Measurements from ENCODE around the gene NMNAT2.
"Not testable (repeated sequence)": the region's sequence is repeated elsewhere in the genome, so short reads cannot be mapped to it uniquely, and the experiment has no call there.

Gene NMNAT2

DNA sequence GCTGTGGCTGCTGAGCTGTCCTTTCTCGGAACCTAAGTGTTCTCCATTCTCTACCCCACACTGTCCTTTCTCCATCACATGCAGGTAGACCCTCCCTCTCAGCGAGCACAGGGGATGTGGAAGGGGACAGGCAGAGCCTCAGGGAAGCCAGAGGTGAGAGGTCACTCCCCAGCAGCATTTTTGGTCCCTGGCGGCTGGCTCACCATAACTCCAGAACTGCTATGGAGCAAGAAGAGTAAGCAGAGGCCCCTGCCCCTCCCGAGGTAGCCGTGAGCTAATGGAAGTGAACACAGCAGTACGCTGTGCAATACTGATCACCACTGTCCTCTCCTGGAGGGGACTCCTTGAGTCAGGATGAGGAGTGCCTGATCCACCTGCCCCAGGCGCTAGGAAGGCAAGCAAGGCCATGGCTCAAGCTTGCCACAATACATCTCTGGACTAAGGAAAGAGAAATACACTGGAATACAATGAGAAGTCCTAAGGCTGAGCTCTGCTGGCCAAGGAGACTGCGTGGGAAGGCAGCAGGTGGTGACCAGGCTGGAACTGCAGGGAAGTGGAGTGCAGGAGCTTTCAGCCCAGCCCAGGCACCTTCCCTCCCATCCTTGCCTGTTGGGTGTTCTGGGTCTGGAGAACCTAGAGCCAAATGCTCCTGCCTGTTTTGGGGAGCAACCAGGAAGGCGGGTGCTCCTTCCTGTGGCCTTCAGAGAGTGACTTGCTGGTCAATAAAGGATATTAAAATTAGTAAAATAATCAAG, 135.9 kb downstream of the NMNAT2 start:
- DNase-seq, result no peak

- DNase-seq, result peak; percentile 48
Observed at GRCh38 chr1:183281553-183282091, 136.6 kb downstream of the NMNAT2 start.

GRCh38 chr1:183281039-183281438, 137.1 kb downstream of the NMNAT2 start:
- DNase-seq, result no peak

DNA sequence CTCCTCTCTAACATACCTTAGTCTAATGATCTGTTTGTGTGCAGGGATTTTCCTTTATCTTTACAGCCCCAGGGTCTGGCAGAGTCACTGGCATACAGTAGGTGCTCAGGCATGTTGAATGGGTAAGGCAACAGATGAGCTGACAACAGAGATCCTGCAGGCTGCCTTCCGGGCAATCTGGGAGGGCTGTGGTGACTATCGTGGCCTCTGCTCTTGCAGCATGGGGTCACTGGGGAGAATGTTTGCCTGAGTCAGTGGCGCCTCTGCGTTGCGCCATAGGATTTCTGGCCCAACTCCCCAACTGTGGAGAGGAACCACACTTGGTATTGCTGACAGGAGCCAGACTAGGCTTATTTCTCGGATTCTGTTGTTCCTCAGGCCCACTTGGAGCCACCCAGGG, 138.3 kb downstream of the NMNAT2 start:
- no peak for DNase-seq

DNA sequence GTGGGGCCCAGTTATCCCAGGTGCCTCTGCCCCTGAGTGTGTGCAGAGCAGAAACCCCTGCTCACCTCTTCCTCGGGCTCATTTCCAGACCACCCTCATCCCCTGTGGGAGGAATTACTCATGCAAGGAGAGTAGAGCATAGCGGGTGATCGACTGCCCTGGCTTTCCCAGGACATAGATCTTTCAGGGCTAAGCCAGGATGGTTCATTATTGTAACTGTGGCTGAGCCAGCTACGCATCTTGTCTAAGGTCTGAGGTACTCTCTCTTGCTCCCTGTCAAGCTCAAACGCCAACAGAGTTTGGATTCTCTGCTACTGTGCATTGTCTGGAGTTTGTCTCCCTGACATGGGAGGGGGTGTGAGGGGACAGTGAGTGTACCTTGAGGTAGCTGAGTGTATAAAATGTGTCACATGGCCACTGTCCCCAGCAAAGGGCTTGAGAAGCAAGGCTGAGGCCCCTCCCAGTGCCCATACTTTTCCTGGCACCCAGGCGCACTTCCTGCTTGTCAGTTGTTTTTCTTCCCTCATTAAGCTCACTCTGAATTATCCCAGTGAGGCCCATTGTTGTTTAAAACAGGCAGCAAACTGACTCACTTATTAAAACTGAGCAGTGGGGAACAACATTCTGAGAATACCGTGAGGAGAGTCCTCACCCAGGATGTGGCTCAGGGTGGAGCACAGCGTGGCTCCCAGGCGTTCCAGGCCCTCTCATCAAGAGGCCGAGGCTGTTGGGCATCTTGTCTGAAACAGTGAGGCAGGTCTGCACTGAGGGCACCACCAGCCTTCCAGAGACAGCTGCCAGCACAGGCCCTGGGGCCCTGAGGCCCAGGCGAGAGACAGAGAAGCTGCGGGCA, 139.2 kb downstream of the NMNAT2 start:
- DNase-seq, result no peak

DNA sequence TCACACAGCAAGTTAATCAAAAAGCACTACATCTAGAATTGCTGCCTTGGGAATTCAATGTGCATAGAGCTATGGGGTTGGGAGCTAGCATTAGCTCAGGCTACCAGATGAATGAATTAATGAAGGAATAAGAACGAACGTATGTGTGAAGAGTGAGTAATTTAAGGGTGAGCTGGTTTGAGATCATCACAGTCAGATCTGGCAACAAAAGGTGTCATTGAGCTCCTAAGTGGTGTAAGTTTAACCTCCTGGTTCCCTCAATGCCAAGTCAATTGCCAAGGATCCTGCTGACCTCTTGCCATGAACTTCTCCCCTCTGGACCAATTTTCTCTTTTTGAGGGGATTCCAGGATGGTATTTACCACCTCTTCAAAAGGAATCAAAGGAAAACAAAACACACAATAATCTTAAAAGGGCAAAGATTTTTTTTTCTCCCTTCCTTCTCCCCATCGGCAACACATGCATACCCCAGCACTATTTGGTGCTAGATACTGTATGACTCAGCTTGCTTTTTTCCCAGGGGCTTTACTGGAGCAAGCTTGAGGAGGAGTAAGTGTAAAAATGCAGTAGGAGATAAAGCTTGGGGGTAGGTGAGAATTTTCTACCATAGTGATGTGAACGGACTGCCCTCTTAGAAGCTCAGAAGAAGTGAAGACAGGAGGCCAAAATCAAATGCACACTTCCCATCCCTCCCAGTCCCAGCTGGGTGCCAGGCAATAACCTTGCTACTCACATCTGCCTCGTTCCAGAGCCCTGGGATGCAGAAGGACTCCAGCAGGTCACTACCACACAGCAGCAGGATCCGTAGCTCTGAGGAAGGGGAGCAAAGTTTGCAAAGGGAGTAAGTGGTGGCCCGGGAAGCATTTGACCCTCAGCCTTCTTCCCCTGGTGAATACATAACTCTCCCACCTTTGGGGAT, 140.1 kb downstream of the NMNAT2 start:
- DNase-seq, result no peak

DNA sequence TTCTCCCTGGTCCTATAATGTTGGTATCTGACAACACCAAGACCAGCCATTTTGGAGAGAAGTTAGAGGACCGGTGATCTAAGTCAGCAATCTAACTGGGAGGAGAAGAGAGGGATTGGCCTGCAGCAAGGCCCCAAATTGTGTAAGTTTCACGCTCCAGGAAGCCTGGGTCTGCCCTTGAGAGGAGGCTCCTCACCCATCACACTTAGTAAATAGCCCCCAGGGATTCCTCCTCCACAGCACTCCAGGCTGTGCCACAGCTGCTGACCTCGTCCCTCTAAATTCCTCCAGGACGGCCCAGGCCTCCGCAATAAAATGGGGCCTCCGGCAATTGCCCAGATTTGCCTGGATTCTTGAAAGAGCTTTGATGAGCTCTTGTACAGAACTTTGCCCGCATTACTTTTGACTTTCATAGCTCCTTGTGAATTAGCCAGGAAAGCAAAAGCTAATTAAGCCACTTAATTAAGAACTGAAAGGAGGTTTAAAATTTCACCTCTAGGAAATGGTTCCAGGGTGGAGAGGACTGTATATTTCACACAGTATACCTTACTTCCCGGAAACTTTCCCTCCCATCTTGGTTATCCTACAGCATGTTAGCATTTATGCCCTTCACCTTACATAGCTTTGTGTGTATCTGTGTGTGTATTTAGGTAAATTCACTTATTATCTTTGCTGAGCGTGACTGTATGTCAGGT, 141.6 kb downstream of the NMNAT2 start:
- DNase-seq, result no peak

DNA sequence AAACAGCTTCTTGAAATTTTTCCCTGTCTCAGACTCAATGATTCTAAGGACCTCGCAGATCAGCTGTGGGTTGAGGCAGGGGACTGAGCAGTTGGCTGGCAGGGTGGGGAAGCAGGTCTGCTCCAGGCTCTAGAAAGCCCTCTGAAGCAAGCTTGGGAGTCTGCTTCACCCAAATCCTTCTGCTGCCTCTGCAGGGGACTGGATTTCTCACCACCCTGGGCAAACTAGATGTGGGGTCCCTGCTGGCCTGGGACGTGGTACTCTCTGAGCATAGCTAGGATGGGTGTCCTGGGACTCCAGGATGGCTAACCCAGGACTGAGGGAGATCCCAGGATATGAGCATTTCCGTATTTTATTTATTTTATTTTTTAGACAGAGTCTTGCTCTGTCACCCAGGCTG, 142.9 kb downstream of the NMNAT2 start:
- DNase-seq, result no peak

- DNase-seq, result no peak
Observed at GRCh38 chr1:183274836-183275235, 143.3 kb downstream of the NMNAT2 start.

- DNase-seq, result not testable (repeated sequence)
Observed at GRCh38 chr1:183273984-183274383, 144.2 kb downstream of the NMNAT2 start.

DNA sequence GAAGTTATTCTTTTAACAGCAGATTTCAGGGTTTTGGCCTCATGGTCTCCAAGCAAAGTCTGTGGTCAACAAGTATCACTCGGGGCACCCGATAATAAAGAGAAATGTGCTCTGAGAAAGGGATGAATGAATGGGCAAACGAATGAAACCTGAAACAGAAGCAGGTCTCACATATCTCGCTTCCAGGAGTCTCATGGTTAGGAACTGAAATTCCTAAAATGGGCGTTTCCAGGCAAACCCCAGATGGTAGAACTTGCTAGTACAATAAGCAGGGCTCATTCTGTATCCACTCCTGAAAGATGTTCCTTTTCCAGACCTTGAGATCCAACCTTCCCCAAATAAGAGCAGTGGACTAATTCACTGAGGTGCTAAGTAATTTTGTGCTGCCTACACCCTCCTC, 144.9 kb downstream of the NMNAT2 start:
- DNase-seq, result no peak

DNA sequence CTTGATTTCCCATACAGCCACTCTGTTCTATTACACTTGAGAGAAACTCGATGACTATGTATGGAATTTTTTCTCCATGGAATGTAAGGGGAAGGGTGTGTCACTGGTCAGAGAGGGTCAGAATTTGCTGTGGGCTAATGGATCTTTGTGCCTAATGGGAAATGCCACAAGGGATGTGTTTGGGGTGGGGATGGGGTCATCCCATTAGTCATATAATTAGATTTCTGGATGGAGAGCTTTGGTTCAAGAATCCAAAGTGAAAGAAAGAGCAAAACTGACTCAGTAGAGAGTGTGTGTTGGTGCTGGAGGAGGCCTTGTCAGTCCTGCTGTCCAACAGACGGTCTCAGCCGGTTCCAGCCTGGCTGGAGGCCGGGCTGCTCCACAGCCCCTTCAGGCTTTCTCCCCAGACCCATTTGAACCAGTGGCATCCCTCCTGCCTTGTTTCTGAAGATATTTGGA, 145.8 kb downstream of the NMNAT2 start:
- no peak for DNase-seq

- DNase-seq, result no peak
Observed at GRCh38 chr1:183270541-183271141, 147.5 kb downstream of the NMNAT2 start.

DNA sequence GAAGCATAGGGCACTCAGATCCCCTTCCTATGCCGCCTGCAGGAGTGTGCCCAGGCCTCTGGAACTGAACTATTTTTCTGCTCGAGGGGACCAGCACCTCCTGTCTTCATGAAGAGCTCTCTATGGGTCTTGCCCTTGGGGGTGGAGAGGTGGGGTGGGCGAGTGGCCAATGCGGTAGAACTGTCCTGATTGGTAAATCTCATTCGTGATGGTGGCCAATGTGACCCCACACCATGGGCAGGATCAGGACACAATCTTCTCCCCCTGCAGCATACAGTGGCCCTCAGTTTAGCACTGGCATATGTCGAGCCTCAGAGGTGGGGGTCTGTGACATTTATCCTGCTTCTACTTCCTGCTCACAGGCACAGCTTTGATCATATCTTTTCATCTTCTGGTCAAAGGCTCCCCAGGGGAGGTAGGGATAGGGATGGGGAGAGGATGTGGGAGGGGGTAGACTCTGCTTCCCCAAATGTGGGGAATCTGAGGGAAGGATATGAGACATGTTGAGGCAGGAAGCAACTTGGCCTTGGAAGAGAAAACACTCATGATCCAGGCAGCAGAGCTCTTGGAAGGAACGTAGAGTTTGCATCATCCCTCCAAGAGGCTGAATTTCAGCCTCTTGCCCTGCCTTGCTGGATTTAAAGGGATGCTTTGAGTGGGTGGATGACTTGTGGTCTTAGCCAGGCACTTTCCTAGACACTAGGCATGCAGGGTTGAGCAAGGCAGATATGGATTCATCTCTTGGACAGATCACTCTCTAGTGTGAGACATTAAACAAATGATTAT, 150.3 kb downstream of the NMNAT2 start:
- DNase-seq, result no peak

DNA sequence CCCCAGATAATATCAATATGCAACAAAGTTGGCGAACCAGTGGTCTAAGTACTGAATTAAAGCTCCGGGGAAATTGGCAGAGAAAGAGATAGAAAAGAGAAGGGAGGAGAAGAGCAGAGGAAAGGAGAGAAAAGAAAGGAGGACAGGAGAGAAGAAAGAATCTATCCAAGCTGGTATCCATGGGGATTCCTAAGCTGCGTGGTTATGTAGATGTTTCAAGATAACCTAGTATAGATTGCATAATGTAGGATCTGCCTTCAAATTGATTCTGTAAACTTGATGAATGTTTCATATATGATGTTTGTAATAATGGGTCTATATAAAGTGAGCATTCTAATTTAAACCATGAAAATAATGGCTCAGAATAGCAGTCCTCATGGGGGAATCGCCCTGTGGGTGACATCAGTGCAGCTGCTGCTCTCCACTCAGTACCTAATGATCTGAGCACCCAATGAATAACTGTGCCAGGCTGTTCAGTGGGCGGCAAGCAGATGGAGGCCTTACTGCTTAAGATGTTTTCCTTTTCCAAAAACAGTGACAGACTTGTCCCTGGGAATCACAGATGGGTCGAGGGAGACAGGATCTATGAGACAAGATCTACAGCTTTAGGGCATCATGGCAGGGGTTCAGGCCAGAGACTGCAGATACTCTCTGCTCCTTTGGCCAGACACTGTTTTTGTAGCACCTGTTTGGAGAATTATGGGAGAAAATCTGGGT, 154.1 kb downstream of the NMNAT2 start:
- DNase-seq, result no peak

GRCh38 chr1:183262628-183263200, 155.5 kb downstream of the NMNAT2 start:
- no peak for DNase-seq

DNA sequence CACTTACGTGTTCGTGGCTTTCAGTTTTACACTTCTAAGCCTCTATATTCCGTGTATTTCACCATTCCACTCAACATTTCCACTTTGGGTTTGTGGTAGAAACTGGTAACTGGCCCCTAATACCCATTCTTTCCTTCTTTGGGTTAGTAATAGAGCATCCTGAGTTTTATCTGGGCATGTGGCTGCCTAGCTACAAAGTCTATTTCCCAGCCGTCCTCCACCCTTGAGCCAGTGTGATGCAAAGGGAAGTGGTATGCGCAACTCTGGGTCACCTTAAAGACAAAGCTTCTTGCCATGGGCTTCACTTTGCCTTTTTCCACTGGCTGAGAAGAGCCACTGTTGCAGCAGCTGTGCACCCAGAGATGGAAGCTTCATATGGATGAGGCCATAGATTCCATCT, 158.3 kb downstream of the NMNAT2 start:
- DNase-seq, result no peak

DNA sequence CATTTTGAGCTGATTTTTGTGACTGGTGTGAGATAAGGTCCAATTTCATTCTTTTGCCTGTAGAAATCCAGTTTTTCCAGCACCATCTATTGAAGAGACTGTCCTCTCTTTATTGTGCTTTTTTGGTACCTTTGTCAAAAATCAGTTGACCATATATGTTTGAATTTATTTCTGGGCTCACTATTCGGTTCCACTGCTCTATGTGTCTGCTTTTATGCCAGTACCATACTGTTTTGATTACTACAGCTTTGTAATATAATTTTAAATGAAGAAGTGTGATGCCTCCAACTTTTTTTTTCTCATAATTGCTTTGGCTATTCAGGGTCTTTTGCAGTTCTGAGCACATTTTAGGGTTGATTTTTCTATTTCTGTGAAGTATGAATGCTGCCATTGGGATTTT, 163.1 kb downstream of the NMNAT2 start:
- no peak for DNase-seq

DNA sequence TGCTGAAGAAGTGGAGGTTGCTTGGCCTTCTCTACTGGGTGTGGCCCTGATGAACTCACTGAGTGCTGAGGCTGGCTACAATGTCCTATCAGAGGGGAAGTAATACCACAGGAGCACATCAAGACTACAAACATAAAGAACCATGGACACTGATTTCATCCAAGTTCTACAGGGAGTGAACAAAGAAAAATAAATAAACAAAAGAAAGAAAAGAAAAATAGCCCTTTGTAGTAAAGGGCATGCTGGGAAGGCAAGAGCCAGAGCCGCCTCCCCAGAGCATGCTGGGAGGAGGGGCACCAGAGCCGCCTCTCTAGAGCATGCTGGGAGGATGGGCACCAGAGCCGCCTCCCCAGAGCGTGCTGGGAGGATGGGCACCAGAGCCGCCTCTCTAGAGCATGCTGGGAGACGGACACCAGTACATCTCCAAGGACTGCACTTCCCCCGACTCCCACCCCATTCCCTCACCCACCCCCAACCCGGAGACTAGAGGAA, 166.2 kb downstream of the NMNAT2 start:
- DNase-seq, result no peak
